Stimulated activated CD4-positive, alpha-beta T cell treated with anti-CD3 and anti-CD28 coated beads, Interleukin-4, amount 100 ng/mL, for 4 hours (primary cell): ENCODE measurements around the gene JHY.

Source experiments
- DNase-seq, 2 experiments: peaks; one replicate each; pipeline ENCODE4 v3.0.0-alpha.2; 2020

The JHY gene

DNA sequence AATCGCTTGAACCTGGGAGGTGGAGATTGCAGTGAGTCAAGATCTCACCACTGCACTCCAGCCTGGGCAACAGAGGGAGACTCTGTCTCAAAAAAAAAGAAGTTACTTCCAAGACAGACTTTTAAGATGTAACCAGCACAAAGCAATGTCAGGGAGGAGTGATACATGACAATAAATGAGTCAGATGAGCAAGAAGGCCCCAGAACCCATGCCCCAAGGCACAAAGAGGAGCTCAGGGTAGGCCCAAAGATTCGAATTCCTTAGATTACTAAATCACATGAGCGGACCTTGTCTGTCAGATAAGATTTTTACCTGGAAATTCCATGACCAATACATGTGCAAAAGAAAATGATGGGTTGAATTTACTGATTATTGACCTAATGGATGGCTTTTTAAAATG lies 10.5 kb upstream of the JHY start:
- DNase-seq = no peak

DNA sequence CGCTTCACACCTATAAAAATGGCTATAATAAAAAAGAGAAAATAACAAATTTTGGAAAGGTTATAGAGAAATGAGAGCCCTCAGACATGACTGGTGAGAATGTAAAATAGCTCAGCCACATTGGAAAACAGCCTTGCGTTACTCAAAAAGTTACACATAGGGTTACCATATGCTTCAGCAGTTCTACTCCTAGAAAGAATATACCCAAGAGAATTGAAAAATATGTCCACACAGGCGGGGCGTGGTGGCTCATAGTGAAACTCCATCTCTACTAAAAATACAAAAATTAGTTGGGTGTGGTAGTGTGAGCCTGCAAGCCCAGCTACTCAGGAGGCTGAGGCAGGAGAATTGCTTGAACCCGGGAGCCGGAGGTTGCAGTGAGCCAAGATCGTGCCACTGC lies 7.6 kb upstream of the JHY start:
- DNase-seq = no peak

DNA sequence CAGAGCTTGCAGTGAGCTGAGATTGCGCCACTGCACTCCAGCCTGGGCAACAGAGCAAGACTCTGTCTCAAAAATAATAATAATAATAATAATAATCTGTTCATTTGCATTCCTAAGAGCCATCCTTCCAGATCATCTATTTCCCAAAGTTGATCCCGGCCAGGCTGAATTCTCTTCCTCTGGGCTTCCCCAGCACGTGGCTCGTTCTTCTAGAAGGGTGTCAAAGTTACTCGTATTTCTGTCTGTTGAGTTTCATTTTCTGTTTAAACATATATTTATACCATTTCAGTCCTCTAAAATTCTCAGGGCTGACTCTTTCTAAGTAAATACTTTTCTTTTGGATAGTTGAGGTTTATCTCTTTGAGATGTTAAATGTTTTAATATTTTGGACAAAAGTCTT lies 4.8 kb upstream of the JHY start:
- DNase-seq = no peak

DNA sequence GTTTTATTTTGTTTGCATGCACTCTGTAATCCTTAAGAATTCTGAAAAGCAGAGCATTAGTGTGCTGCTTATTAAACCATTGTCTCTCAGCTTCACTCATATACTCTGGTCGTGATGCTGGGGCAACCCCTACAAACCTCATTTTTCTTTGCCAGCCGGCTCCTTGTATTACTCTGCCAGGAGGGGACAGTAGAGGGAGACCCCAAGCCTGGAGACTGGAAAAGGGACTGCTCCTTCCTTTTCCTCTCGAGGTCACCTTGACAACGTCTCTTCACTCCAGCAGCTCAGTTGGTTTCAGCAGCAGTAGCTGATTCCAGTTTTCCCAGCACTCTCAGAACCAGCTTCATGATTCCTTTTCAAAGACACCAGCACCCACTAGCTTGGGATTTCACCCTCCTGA lies 2.8 kb upstream of the JHY start:
- no peak for DNase-seq

DNA sequence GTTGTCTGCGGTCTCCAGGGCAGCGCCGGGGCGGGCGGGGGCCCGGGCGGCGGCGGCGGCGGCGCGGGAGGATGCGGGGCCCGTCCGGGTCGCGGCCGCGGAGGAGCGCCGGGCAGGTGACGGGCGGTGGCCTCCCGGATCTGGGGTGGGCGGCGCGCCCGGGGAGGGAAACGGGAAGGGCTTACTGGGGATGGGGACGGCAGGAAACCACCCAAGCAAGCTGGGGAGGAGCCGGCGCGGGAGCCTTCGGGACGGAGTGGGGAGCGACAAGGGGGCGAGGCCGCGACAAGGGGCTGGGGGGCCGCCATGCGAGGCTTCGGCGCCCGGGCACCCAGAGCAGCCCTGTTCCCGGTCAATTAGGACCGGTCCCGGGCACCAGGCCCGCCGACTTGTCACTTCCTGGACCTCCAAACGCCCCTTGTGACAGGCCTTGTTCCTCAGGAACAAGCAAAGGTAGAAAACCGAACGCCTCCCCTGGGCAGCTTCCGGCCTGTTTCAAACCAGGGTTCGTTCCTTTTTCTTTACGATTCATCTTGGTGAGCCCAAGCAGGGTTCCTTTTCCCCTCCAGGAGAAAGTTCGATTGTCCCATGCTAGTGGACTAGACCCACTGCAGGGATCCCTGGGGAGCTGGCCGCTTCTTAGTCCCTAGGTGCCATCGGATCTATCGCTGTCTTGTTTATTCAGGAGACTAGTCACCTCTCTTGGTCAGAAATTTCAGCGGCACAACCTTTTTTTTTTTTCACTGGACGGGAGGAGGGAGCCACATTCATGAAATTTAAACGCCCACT lies 492 bp downstream of the JHY start:
- peak; percentile 11 to 48 for DNase-seq

DNA sequence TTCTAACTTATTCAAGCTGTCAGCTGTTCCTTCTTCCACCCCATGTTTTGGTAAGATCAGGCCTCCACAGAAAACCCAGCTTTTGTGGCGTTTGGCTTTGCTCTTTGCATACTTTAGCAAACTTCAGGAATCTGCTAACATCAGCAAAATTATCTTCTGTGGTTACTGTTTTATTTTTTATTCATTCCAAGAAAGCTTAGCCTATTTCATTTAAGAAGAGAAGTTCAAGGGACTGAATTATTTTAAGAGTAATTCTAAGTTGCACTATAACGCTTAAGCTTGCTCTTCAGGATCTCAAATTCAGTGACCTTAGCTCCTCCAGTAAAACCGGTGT lies 1.1 kb downstream of the JHY start:
- DNase-seq = no peak

DNA sequence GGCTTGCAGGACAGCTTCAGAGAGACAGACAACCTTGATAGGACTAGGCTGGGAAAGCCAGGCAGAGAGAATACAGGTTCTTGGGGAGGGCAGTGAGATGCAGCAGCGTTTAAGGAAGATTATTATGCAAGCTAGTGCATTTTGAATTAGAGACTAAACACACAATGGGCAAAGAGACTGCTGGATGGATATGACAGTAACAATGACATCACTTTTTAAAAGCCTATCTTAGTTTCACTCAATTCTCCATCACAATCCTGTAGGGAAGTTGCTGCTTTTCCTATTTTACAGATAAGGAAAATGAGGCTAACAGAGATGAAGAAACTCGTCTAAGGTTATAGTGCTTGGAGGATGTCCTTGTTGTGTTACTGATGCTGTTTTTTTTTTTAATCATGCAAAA lies 5.6 kb downstream of the JHY start:
- no peak for DNase-seq

DNA sequence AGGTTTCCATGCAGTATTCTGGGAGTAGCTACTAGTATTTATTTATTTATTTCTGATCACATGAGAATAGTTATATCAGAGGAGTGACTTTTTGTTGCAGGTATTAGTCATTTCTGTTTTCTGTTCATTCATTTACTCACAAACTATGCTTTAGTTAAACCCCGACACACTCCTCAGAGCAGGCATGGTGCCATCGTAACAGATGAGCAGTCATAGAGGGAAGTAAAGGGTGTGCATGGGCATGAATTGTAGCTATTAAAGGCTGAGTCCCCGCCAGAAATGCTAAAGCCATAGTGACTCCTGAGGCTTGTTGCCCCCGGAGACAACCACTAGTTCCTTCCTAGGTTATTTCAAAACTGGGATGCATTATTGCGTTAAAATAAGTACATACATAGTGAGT lies 10.6 kb downstream of the JHY start:
- DNase-seq = no peak

DNA sequence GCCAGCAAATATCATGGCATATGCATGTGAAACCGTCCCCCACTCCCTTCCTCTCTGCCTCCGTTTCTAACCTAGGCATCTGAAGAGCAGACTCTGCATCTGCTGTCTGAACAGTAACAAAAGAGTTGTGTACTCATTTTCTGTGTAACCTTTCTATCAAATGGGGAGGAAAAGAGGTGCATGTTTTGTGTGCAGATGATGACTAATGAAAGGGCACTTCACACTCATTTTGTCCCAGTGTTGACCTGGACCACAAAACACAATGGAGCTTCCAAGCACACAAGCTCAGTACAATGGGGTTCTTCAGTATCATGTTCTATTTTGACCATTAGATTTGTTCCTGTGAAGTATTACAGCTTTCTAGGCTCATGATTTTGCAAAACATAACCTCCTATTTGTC lies 13.0 kb downstream of the JHY start:
- no peak for DNase-seq

DNA sequence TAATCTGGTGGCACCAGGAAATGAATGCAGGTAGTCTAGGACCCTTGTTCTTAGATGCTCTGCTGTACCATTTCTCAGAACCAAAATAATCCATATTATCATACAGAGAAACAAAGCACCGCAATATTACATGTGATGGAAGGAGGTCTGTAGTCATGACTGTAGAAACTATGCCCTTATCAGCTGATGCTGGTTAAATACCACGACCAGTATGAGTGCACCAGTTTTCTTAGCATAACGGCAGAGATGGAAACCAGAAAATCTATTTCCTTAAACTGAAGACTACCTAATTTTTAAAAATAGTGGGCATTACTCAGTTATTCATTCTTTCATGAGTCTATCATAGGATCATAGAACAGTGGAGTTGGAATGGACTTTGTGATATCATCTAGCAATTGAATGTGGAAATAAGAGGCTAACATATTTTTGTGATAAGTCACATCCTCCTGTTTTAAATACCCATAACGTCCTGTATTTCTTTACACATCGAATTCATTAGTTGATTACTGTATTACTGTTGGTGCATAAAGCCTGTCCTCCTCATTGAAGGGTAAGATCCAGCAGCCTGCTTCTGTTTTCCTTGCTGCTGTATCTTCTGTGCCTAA lies 15.1 kb downstream of the JHY start:
- no peak for DNase-seq

DNA sequence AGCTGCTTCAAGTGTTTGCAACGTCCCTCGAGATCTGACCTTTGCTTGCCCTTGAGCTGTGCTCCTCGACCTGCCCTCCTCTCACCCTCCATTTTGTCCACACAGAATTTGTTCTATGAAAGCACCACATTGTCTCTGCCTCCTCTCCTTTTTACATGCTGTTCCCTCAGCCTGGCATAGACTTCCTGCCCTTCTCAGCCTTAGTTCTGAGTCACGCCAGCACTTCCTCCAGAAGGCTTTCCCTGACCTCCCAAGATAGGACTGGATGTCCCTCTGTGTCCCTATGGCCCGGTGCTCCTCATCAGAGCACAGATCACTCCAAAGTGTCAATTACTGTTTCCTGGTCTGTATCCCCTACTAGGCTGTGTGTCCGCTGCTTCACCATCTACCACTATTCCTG lies 16.2 kb downstream of the JHY start:
- DNase-seq = no peak

DNA sequence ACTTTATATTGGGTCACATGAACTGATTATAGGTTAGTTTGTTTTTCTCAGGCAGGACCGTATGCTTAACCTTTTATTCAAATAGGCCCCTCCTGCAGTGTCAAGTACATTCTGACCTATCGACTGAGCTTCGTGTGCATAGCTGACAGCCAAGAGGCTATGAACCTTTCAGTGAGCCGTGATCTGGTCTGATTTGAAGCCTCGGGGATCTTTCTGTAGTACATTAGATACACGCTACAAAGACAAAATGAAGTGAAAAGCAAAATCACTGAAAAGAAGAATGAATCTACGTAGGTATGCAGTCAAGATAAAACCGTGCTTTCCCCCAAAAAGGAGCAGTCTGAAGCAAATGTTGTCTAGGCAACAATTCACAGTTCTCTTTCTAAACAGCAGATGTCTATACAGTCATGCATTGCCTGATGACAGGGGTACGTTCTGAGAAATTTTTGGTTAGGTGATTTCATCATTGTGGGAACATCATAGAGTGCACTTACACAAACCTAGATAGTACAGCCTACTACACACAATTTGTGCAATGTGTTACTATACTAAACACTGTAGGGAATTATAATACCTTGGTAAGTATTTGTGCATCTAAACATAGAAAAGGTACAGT lies 18.1 kb downstream of the JHY start:
- no peak for DNase-seq

DNA sequence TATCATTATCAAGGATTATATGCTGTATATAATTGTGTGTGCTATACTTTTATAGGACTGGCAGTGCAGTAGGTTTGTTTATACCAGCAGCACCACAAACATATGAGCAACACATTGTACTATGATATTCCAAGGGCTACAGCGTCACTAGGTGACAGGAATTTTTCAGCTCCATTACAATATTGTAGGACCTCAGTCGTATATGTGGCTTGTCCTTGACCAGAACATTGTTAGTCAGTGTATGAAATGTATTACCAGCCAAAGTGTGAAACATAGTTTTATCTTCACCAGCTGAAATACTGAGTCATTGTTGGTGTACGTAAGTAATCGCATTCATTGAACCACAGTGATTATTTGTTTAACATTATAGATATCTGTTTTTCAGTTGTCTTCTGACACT lies 20.4 kb downstream of the JHY start:
- DNase-seq = no peak

DNA sequence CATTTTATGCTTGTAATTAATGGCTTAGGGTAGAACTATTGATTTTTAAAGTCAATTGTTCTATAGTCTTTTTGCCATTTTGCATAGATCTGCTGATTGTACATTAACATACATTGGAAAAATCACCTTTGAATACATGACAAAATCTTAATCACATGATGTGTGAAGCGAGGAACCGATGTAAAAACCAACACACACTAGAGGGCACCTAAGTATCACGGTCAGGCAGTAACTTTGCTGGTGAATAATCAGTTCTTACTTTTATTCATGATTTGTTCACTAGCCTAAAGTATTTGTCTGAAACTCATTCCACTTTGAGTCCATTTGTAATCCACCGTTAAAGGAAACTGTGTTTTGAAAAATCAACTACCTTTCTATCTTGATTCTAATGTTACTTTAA lies 28.2 kb downstream of the JHY start:
- DNase-seq = no peak

DNA sequence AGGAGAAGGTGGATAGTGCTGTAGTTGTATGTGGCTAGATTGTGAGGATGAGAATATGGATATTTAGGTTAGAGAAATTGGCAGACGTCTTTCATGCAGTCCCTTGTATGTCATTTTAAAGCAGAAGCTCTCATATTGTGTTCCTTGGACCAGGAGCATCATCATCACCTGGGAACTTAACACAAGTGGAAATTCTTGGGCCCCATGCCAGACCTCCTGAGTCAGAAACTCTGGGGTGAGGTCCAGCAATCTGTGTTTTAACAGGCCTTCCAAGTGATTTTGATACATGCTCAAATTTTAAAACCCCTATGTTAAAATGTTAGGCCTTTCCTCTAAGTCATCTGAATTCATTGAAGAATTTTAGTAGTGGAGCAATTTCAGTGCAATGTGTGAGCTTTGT lies 34.8 kb downstream of the JHY start:
- no peak for DNase-seq

DNA sequence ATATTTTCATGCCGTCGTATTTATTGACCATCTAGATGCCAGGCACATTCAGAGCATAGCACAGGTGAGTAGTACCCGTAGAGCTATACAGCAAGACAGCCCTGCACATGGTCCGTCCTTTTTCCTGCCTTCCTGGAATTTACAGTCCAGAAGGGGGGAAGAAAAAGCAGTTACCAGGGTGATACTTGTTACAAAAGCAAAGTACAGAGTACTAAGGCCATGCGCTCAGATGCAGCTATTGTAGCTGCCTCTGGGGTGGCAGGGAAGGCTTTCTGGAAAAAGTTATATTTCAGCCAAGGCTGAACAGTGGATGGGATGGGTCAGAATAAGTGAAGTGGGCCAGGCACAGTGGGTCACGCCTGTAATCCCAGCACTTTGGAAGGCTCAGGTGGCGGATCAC lies 36.2 kb downstream of the JHY start:
- no peak for DNase-seq

DNA sequence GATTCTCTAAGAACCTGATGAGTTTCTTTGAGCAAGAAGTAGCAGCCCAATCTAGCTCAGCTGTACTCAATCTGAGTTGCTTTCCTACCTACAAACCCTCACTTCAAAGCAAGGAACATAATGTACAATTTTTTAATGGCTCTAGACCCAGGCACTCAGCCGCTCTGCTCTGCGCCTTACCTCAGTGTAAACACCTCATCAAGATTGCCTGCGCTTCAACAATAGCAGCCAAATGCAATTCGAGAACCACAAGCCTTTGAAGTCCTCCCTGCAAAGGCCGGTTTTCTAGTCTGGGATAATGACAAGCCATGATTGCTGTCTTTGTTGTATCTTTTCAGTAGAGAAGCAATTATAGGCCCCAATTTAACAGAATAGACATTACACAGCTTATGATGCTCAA lies 38.0 kb downstream of the JHY start:
- DNase-seq = no peak

DNA sequence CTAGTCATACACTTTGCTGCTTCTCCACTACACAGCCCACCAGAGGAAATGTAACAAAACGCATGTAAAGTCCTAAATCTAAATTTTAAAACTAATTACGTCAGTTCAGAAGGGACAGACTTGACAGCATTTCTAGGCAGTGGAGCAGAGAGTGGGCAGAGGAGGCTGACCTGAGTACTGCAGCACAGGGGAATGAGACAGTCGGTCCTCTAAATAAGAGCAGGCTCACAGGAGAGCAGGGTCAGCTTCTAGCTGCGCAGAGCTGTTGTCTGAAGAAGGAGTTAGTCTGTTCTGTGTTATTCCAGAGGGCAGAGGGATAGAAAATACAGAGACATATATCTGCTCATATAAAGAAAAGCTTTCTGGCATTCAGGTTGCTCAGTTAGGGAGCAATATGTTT lies 40.3 kb downstream of the JHY start:
- DNase-seq = no peak

DNA sequence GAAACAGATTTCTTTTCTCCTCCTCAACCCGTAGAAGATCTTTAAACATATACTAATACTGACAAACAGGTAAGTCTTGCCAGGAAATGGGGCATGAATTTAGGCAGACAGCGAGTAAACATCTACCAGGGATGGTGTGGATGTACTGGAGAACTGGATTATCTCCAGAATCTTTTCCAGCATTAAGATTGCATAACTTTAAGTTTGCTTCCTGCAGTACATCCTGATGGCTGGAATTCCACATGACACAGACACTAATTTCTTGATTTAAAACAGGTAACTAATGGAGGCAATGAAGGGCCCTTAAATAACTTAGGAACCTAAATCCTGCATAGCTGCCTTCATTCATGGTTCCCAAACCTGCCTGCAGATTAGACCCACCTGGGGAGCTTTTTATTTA lies 40.7 kb downstream of the JHY start:
- DNase-seq = no peak

DNA sequence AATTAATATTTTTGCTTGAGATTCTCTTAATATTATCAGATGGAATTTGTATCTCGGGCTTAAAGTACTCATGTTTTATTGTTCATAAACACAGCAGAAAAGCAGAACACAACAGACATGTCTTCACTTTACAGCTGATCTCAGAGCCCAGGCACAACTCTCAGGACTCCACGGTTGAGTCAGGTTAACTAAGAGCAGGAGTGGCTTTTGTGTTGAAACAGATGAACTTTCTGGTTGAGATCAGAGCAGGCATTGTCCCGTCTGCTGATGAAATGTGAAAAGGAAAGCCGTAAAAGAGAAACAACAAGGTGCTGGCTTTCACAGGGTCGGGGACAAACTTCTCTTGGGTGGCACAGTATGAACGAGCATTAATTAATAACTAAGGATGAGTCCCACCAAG lies 49.0 kb downstream of the JHY start:
- DNase-seq = no peak

DNA sequence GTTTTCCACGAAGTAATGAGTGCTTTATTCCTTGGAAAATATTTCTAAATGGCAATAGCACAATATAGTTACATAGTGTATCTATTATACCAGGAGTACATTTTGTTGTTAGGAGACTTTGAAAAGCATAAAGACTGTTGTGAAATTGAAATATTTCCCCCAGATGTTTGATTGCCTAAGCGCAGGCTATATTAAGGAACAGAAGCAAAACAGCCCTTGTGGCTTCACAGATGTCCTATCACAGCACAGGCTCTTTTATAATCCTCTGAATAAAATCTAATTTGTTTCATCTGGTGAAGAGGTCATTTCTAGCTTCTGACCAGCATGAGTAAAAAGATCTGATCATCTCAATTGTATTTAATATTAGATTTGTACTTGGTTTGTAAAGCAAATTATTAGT lies 50.9 kb downstream of the JHY start:
- DNase-seq = no peak

DNA sequence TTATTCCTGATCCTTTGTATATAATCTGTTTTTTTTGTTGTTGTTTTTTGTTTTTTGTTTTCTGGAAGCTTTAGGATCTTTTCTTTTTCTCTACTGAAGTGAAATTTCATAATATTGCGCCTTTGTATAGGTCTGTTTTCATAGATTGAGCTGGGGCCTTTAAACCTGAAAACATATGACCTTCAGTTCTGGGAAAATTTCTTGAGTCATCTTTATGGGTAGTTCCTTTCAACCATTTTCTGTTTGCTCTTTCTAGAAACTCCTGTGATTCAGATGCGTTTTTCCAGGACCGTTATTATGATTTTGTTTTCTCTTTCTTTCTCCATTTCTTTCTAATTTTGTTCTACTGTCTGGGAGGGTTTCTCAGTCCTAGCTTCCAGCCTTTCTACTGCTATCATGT lies 55.4 kb downstream of the JHY start:
- no peak for DNase-seq

DNA sequence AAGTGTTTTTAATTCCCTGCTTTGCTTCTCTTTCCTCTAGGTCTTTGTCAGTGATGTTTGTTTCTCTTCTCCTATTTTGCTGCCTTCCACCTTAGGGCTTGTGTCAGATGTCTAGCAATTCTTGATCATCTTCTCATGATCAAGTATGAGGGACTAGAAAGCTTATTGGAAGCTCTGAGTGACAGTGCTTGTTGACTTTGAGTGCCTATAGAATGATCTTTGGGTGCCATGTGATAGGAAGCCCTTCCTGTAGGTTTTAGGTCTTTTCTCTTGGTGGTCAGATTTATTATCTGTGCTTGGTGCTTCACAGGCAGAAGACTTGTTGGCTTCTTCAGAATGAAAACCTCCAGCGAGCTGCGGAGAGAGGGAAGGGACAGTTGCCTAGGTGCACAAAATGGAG lies 56.0 kb downstream of the JHY start:
- DNase-seq = no peak

DNA sequence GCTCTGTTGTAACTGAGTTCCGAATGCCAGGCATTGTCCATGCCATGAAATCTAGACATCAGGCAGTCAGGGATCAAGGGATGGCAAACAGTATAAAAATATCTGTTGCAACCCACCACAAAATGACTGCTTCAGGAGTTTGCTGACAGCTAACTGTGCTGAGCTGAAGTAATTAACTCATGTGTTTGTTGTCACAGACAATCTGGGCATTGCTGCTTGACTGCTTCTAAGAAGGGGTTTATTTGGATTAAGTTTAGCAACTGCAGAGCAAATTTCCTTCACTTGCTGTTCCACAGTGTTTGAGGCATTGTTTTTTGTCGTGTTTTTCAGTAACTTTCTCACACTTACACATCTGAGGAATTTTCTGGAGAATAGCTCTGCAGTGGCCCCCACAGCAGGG lies 68.7 kb downstream of the JHY start:
- DNase-seq = no peak

DNA sequence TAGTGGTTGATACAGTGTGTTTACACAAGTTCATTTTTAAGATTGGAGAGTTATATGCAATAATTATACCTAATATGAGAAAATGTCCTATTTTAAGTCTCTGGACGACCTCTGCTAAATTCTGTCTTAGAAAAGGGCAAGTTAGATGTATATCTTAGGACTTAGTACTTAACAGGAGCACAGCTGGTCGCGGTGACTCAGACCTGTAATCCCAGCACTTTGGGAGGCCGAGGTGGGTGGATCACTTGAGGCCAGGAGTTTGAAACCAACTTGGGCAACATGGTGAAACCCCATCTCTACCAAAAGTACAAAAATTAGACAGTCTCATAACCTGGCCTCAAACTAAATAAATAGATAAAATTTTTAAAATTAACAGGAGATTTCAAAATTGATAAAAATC lies 71.9 kb downstream of the JHY start:
- DNase-seq = no peak
